SK-N-SH (cell line): ENCODE data around the gene SKIC2. TPM values are rescaled to one million over a fixed set of nuclear protein-coding genes. Genes with fewer than 3 reads are reported as not detected.

ENCODE experiments used
- CTCF ChIA-PET: fragments of 300-600, 350-600 bp; formaldehyde crosslinking; extraction: SDS; loops from one replicate; lab custom pipeline; 2021; lab: Yijun Ruan, JAX
- POLR2A ChIA-PET: fragments of 350-600 bp; sonication (Branson Sonifier 250); formaldehyde crosslinking; extraction: SDS; loops from one replicate; lab custom pipeline; 2020; ENCODE audit warnings: antibody characterized with exemption, inconsistent platforms; lab: Yijun Ruan, JAX
- DNase-seq: peaks from one replicate; pipeline ENCODE4 v3.0.0; 2012
- H2AFZ ChIP-seq: fragments of 200-600 bp; sonication (generic); 2 replicates; pipeline ENCODE4 v1.8.1; 2016; ENCODE audit warnings: antibody characterized with exemption, mild to moderate bottlenecking, low read depth
- H3F3A ChIP-seq: fragments of 200-600 bp; sonication (generic); replicated peaks from 2 replicates; pipeline ENCODE3; 2016; ENCODE audit warnings: antibody characterized with exemption, mild to moderate bottlenecking; ENCODE audit not compliant: insufficient read depth
- H3K27ac ChIP-seq, 2 experiments: fragments of 200-500 bp in 1 of 2; fragments of 200-600 bp in 1 of 2; sonication (Bioruptor generic) in 1 of 2; sonication (generic), shearing (Covaris generic) in 1 of 2; 2 replicates each; pipeline versions ENCODE4 v1.5.1 to v1.6.1; 2014 to 2016; ENCODE audit warnings: low read depth in 2 of 2, inconsistent platforms in 1 of 2, low read length in 1 of 2, mild to moderate bottlenecking in 1 of 2, mixed read lengths in 1 of 2
- H3K27me3 ChIP-seq: fragments of 200-600 bp; sonication (generic), shearing (Covaris generic); 2 replicates; pipeline ENCODE4 v1.6.1; 2016; ENCODE audit warnings: mixed run types; ENCODE audit not compliant: insufficient read depth
- H3K36me3 ChIP-seq, 2 experiments: fragments of 200-500 bp in 1 of 2; fragments of 200-600 bp in 1 of 2; sonication (Bioruptor generic) in 1 of 2; sonication (generic) in 1 of 2; replicated peaks in 1 of 2; 2 replicates each; pipeline versions ENCODE3 to v1.5.1; 2014 to 2016; ENCODE audit warnings: low read length in 1 of 2, mild to moderate bottlenecking in 1 of 2; ENCODE audit not compliant: insufficient read depth in 2 of 2, control insufficient read depth in 1 of 2
- H3K4me1 ChIP-seq, 2 experiments: fragments of 200-500 bp in 1 of 2; fragments of 200-600 bp in 1 of 2; sonication (Bioruptor generic) in 1 of 2; sonication (generic), shearing (Covaris generic) in 1 of 2; 2 replicates each; pipeline versions ENCODE4 v1.5.1 to v1.6.1; 2014 to 2016; ENCODE audit warnings: low read depth in 1 of 2, low read length in 1 of 2, mixed run types in 1 of 2; ENCODE audit not compliant: insufficient read depth in 2 of 2, control insufficient read depth in 1 of 2
- H3K4me2 ChIP-seq: fragments of 200-600 bp; sonication (generic), shearing (Covaris generic); 2 replicates; pipeline ENCODE4 v1.6.1; 2017; ENCODE audit warnings: mixed run types
- H3K4me3 ChIP-seq, 2 experiments: fragments of 200-500 bp in 1 of 2; fragments of 200-600 bp in 1 of 2; sonication (Bioruptor generic) in 1 of 2; sonication (generic), shearing (Covaris generic) in 1 of 2; 2 replicates each; pipeline versions ENCODE4 v1.5.1 to v1.8.1; 2014 to 2016; ENCODE audit warnings: low read depth in 2 of 2, inconsistent platforms in 1 of 2, low read length in 1 of 2, mild to moderate bottlenecking in 1 of 2, mixed read lengths in 1 of 2, moderate library complexity in 1 of 2
- H3K79me2 ChIP-seq: fragments of 200-600 bp; sonication (generic); 2 replicates; pipeline ENCODE4 v1.8.1; 2017; ENCODE audit warnings: mild to moderate bottlenecking; ENCODE audit not compliant: insufficient read depth
- H3K9ac ChIP-seq: fragments of 200-600 bp; sonication (generic); 2 replicates; pipeline ENCODE4 v1.6.1; 2017; ENCODE audit warnings: mixed run types
- H3K9me2 ChIP-seq: fragments of 200-600 bp; sonication (generic); 2 replicates; pipeline ENCODE4 v1.6.1; 2017; ENCODE audit warnings: mixed run types
- H3K9me3 ChIP-seq: fragments of 200-600 bp; sonication (generic); 2 replicates; pipeline ENCODE4 v1.6.1; 2017; ENCODE audit warnings: mixed run types, mild to moderate bottlenecking, moderate library complexity
- H4K20me1 ChIP-seq: fragments of 200-600 bp; sonication (generic); 2 replicates; pipeline ENCODE4 v1.6.1; 2017; ENCODE audit warnings: mild to moderate bottlenecking, mixed run types; ENCODE audit not compliant: insufficient read depth
- ELF1 ChIP-seq: IDR thresholded peaks from 2 replicates; pipeline ENCODE4 v1.4.0; 2012
- EZH2phosphoT487 ChIP-seq: fragments of 200-600 bp; sonication (generic); IDR thresholded peaks from 2 replicates; pipeline ENCODE4 v1.6.1; 2017; ENCODE audit warnings: low read depth, mixed run types, mild to moderate bottlenecking, antibody characterized with exemption, moderate library complexity, borderline replicate concordance
- FOSL2 ChIP-seq: IDR thresholded peaks from 2 replicates; pipeline ENCODE4 v1.4.0; 2012; ENCODE audit warnings: low read depth, mild to moderate bottlenecking, moderate library complexity, borderline replicate concordance
- JUND ChIP-seq: IDR thresholded peaks from 2 replicates; pipeline ENCODE4 v1.4.0; 2012
- MEF2A ChIP-seq: IDR thresholded peaks from 2 replicates; pipeline ENCODE4 v1.4.0; 2012; ENCODE audit warnings: low read depth, borderline replicate concordance
- MXI1 ChIP-seq: IDR thresholded peaks from 2 replicates; pipeline ENCODE4 v1.6.1; 2012; ENCODE audit warnings: mild to moderate bottlenecking, low read depth, low read length, improper control_type of control experiment
- NFIC ChIP-seq: IDR thresholded peaks from 2 replicates; pipeline ENCODE4 v1.4.0; 2012; ENCODE audit warnings: borderline replicate concordance
- SIN3A ChIP-seq: IDR thresholded peaks from 2 replicates; pipeline ENCODE4 v1.6.1; 2012; ENCODE audit warnings: low read depth, mild to moderate bottlenecking, low read length, moderate library complexity, borderline replicate concordance
- WGBS: methylation state at CpG from one replicate; pipeline ENCODE4 v1.1.6; 2017; ENCODE audit warnings: low lambda C conversion rate; 5-methylcytosine and 5-hydroxymethylcytosine counted together
- polyA plus RNA-seq, 3 experiments: library from polyadenylated mRNA; depleted of rRNA; stranded (reverse); fragments of >200 nt; gene quantifications; 2 replicates each; pipeline ENCODE4 v1.2.3, GENCODE V29; 2012
- TF ChIP-seq, protein P1 (sequence below): IDR thresholded peaks from 2 replicates; pipeline ENCODE4 v1.4.0; 2012; ENCODE audit warnings: low read depth, borderline replicate concordance

Gene SKIC2
- polyA plus RNA-seq, 1 of the 3 experiments (the other 2 are of a cell fraction), result 89.4 TPM

DNA sequence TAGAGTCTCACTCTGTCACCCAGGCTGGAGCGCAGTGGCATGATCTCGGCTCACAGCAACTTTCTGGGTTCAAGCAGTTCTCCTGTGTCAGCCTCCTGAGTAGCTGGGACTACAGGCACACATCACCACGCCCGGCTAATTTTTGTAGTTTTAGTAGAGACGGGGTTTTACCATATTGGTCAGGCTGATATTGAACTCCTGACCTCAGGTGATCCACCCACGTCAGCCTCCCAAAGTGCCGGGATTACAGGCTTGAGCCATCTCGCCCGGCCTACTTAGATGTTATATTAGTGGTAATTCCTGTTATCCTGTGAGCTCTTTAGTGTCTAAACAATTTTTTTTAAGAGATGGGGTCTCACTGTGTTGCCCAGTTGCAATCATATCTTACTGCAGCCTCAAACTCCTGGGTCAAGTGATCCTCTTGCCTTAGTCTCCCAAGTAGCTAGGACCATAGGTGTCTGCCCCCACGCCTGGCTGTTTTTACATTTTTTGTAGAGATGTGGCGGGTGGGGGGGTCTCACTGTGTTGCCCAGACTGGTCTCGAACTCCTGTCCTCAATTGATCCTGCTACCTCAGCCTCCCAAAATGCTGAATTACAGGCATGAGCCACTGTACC is 18.9 kb downstream of the SKIC2 start:
- H3K27me3 ChIP-seq, result no peaks in the 10 kb centered on the region
- no peak for DNase-seq
- no peak overlapping the region for H3K4me3 ChIP-seq
- WGBS, result 92% methylated on average over 12 of the region's 12 CpGs
- no peaks in the 10 kb centered on the region for H3K9me3 ChIP-seq
- peaks cover 8 to 17% of the 10 kb centered on the region in 2 experiments for H3K36me3 ChIP-seq
- H2AFZ ChIP-seq, result no peak overlapping the region
- peaks cover 0 to 5% of the 10 kb centered on the region in 2 experiments; a peak in 3 of 4 replicates for H3K4me1 ChIP-seq
- peaks cover 30% of the 10 kb centered on the region for H3K79me2 ChIP-seq
- no peak overlapping the region for H3K27ac ChIP-seq
- H3K4me2 ChIP-seq, result no peak overlapping the region
- TF ChIP-seq MEF2A, result no peak
- TF ChIP-seq FOSL2, result no peak
- TF ChIP-seq, protein P1, sequence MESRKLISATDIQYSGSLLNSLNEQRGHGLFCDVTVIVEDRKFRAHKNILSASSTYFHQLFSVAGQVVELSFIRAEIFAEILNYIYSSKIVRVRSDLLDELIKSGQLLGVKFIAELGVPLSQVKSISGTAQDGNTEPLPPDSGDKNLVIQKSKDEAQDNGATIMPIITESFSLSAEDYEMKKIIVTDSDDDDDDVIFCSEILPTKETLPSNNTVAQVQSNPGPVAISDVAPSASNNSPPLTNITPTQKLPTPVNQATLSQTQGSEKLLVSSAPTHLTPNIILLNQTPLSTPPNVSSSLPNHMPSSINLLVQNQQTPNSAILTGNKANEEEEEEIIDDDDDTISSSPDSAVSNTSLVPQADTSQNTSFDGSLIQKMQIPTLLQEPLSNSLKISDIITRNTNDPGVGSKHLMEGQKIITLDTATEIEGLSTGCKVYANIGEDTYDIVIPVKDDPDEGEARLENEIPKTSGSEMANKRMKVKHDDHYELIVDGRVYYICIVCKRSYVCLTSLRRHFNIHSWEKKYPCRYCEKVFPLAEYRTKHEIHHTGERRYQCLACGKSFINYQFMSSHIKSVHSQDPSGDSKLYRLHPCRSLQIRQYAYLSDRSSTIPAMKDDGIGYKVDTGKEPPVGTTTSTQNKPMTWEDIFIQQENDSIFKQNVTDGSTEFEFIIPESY, result no peak
- no peak for TF ChIP-seq ELF1
- no peak for TF ChIP-seq JUND
- TF ChIP-seq MXI1, result no peak
- ChIA-PET POLR2A (no interaction called here), CTCF (interaction anchor here (1.8 kb wide), 1 partner anchor 26 kb away, joined by 6 read pairs; no protein-coding TSS in a partner anchor)
- no peaks in the 10 kb centered on the region for H3K9me2 ChIP-seq
- H3F3A ChIP-seq, result no peaks in the 10 kb centered on the region
- H4K20me1 ChIP-seq, result no peaks in the 10 kb centered on the region
- H3K9ac ChIP-seq, result no peak overlapping the region

GRCh38 chr6:31978831-31979230 is 19.9 kb downstream of the SKIC2 start:
- Histone ChIP-seq H3K9me3 (no peaks in the 10 kb centered on the region), H3K27me3 (no peaks in the 10 kb centered on the region), H3K79me2 (peaks cover 21% of the 10 kb centered on the region), H3K4me1 (no peaks in the 10 kb centered on the region), H2AFZ (no peak overlapping the region), H3F3A (no peaks in the 10 kb centered on the region), H3K36me3 (peaks cover 8 to 17% of the 10 kb centered on the region in 2 experiments), H3K27ac (no peak overlapping the region), H3K4me2 (no peak overlapping the region), H3K9me2 (no peaks in the 10 kb centered on the region), H3K4me3 (no peak overlapping the region)
- CTCF ChIA-PET, result interaction anchor here (1.8 kb wide), 1 partner anchor 27 kb away, joined by 6 read pairs; no protein-coding TSS in a partner anchor
- POLR2A ChIA-PET, result no interaction called here
- WGBS, result 84% methylated on average over 5 of the region's 5 CpGs
- DNase-seq, result no peak
- TF ChIP-seq SIN3A (no peak), MEF2A (no peak), NFIC (no peak), EZH2phosphoT487 (no peak)
- TF ChIP-seq, all 33 proteins: peak for 0
- H4K20me1 ChIP-seq, result no peaks in the 10 kb centered on the region
- H3K9ac ChIP-seq, result no peak overlapping the region
